KMS-11 (cell line): Measurements from ENCODE around the gene AQP1.

ENCODE experiments used
- H2AFZ ChIP-seq: fragments of 200-600 bp; sonication (generic); 2 replicates; pipeline ENCODE4 v1.6.1; 2016; ENCODE audit warnings: antibody characterized with exemption, mixed run types, low read depth
- H3K27ac ChIP-seq: fragments of 200-600 bp; sonication (generic); 2 replicates; pipeline ENCODE4 v1.6.1; 2016; ENCODE audit warnings: mild to moderate bottlenecking, mixed run types
- H3K27me3 ChIP-seq: fragments of 200-600 bp; sonication (generic); 2 replicates; pipeline ENCODE4 v1.6.1; 2017; ENCODE audit warnings: mild to moderate bottlenecking, low read depth, mixed run types, moderate library complexity; ENCODE audit not compliant: insufficient read depth
- H3K36me3 ChIP-seq: fragments of 200-600 bp; sonication (generic); 2 replicates; pipeline ENCODE4 v1.6.1; 2017; ENCODE audit warnings: mild to moderate bottlenecking, mixed run types; ENCODE audit not compliant: insufficient read depth
- H3K4me1 ChIP-seq: fragments of 200-600 bp; sonication (generic); 2 replicates; pipeline ENCODE4 v1.6.1; 2016; ENCODE audit warnings: mild to moderate bottlenecking, low read depth, mixed run types; ENCODE audit not compliant: poor library complexity, severe bottlenecking
- H3K4me2 ChIP-seq: fragments of 200-600 bp; sonication (generic); 2 replicates; pipeline ENCODE4 v1.7.0; 2016; ENCODE audit warnings: mild to moderate bottlenecking, mixed run types
- H3K4me3 ChIP-seq: fragments of 200-600 bp; sonication (generic); IDR thresholded peaks from 2 replicates; pipeline ENCODE4 v1.6.1; 2017; ENCODE audit warnings: low read depth, low read length, mixed read lengths; ENCODE audit not compliant: insufficient read depth
- H3K79me2 ChIP-seq: fragments of 200-600 bp; sonication (generic); 2 replicates; pipeline ENCODE4 v1.6.1; 2016; ENCODE audit warnings: low read depth, mixed run types; ENCODE audit not compliant: insufficient read depth
- H3K9ac ChIP-seq: fragments of 200-600 bp; sonication (generic); 2 replicates; pipeline ENCODE4 v1.6.1; 2016; ENCODE audit warnings: mild to moderate bottlenecking, mixed run types
- H4K20me1 ChIP-seq: fragments of 200-600 bp; sonication (generic); 2 replicates; pipeline ENCODE4 v1.6.1; 2016; ENCODE audit warnings: mild to moderate bottlenecking, mixed run types; ENCODE audit not compliant: insufficient read depth
- CTCF ChIP-seq: fragments of 200-600 bp; sonication (generic); conservative IDR thresholded peaks from 2 replicates; pipeline ENCODE4 v1.6.1; 2017; ENCODE audit warnings: low read depth, mild to moderate bottlenecking, antibody characterized with exemption, low read length, moderate library complexity, mixed read lengths

AQP1 gene

GRCh38 chr7:30934225-30934624, 22.6 kb downstream of the AQP1 start:
- Histone ChIP-seq H3K4me1 (peaks cover 10% of the 10 kb centered on the region), H3K79me2 (no peaks in the 10 kb centered on the region), H3K36me3 (no peaks in the 10 kb centered on the region), H3K4me2 (no peak overlapping the region), H3K27ac (no peak overlapping the region), H3K9ac (no peak overlapping the region), H3K27me3 (no peaks in the 10 kb centered on the region; the same call in 1 of the 2 replicates), H3K4me3 (no peak overlapping the region), H4K20me1 (no peaks in the 10 kb centered on the region), H2AFZ (no peak overlapping the region)
- no peak for TF ChIP-seq CTCF

GRCh38 chr7:30934732-30935568, 23.3 kb downstream of the AQP1 start:
- TF ChIP-seq CTCF = no peak
- Histone ChIP-seq H3K27me3 (no peaks in the 10 kb centered on the region; the same call in 1 of the 2 replicates), H2AFZ (no peak overlapping the region), H3K4me3 (no peak overlapping the region), H3K4me1 (peaks cover 10% of the 10 kb centered on the region), H3K9ac (no peak overlapping the region), H4K20me1 (no peaks in the 10 kb centered on the region), H3K36me3 (no peaks in the 10 kb centered on the region), H3K4me2 (no peak overlapping the region), H3K27ac (no peak overlapping the region), H3K79me2 (no peaks in the 10 kb centered on the region)

GRCh38 chr7:30935569-30935877, 23.9 kb downstream of the AQP1 start:
- H3K9ac ChIP-seq = no peak overlapping the region
- no peaks in the 10 kb centered on the region; the same call in 1 of the 2 replicates for H3K27me3 ChIP-seq
- H3K36me3 ChIP-seq = no peaks in the 10 kb centered on the region
- no peak overlapping the region for H3K4me2 ChIP-seq
- peaks cover 10% of the 10 kb centered on the region for H3K4me1 ChIP-seq
- H2AFZ ChIP-seq = no peak overlapping the region
- no peaks in the 10 kb centered on the region for H4K20me1 ChIP-seq
- no peaks in the 10 kb centered on the region for H3K79me2 ChIP-seq
- TF ChIP-seq CTCF = no peak
- no peak overlapping the region for H3K4me3 ChIP-seq
- no peak overlapping the region for H3K27ac ChIP-seq

GRCh38 chr7:30936650-30937245, 25.1 kb downstream of the AQP1 start:
- H3K4me3 ChIP-seq = no peak overlapping the region
- no peak for TF ChIP-seq CTCF
- H3K9ac ChIP-seq = no peak overlapping the region
- H3K4me1 ChIP-seq = peaks cover 10% of the 10 kb centered on the region
- no peaks in the 10 kb centered on the region for H4K20me1 ChIP-seq
- H3K27ac ChIP-seq = no peak overlapping the region
- H2AFZ ChIP-seq = no peak overlapping the region
- H3K4me2 ChIP-seq = no peak overlapping the region
- no peaks in the 10 kb centered on the region for H3K79me2 ChIP-seq
- no peaks in the 10 kb centered on the region for H3K36me3 ChIP-seq
- no peaks in the 10 kb centered on the region; the same call in 1 of the 2 replicates for H3K27me3 ChIP-seq
